Cardiac muscle cell (in vitro differentiated cells and primary cell): ENCODE measurements around the gene DDN. TPM values are rescaled to one million over a fixed set of nuclear protein-coding genes. Genes with fewer than 3 reads are reported as not detected.

Experiments
- DNase-seq, 2 donors: peaks; one replicate each; pipeline versions ENCODE4 v3.0.0 to v3.0.0-alpha.2; 2010 to 2017; ENCODE audit warnings: low read depth in 1 of 2, low spot score in 1 of 2
- H3K27ac ChIP-seq: fragments of 200-600 bp; sonication (generic); 2 replicates; pipeline ENCODE4 v1.5.1; 2016
- H3K27me3 ChIP-seq: fragments of 200-600 bp; sonication (generic); 2 replicates; pipeline ENCODE4 v1.6.0; 2016; ENCODE audit warnings: control low read depth
- H3K36me3 ChIP-seq: fragments of 200-600 bp; sonication (generic); 2 replicates; pipeline ENCODE4 v1.5.1; 2016; ENCODE audit warnings: control low read depth
- H3K4me1 ChIP-seq: fragments of 200-600 bp; sonication (generic); 2 replicates; pipeline ENCODE4 v1.8.1; 2017; ENCODE audit warnings: low read depth, mild to moderate bottlenecking, mixed run types
- H3K4me3 ChIP-seq: fragments of 200-600 bp; sonication (generic); 2 replicates; pipeline ENCODE4 v1.5.1; 2016; ENCODE audit warnings: mild to moderate bottlenecking
- H3K9me3 ChIP-seq: fragments of 200-600 bp; sonication (generic); 2 replicates; pipeline ENCODE4 v1.5.1; 2017; ENCODE audit warnings: low read depth, mild to moderate bottlenecking, control low read depth
- CTCF ChIP-seq: IDR thresholded peaks from 2 replicates; pipeline ENCODE4 v1.5.1; 2012; ENCODE audit warnings: low read depth, mild to moderate bottlenecking, low read length
- polyA plus RNA-seq: library from polyadenylated mRNA; unstranded; fragments of >200 nt; fragmentation: Nextera tagmentation; extraction: Ambion mirVana; gene quantifications from 2 replicates; pipeline ENCODE4 v1.2.1, GENCODE V29; 2016
- total RNA-seq: library from RNA; depleted of rRNA; stranded (reverse); fragments of >200 nt; gene quantifications from 2 replicates; pipeline ENCODE4 v1.2.3, GENCODE V29; 2016

Gene DDN
- total and polyA plus RNA-seq, 2 experiments from 2014 or later, result 2.1 to 5.4 TPM

- peaks cover 12% of the 10 kb centered on the region for H3K4me1 ChIP-seq
- no peak overlapping the region for H3K27ac ChIP-seq
- no peak for TF ChIP-seq CTCF
- H3K9me3 ChIP-seq, result no peaks in the 10 kb centered on the region
- peaks cover 34% of the 10 kb centered on the region for H3K36me3 ChIP-seq
- H3K27me3 ChIP-seq, result no peaks in the 10 kb centered on the region
- DNase-seq, result no peak
- H3K4me3 ChIP-seq, result no peak overlapping the region
Measured at GRCh38 chr12:49020441-49020840, 21.3 kb upstream of the DDN start.

- DNase-seq, result peak; percentile 40 to 50
- TF ChIP-seq CTCF, result peak; percentile 34
- Histone ChIP-seq H3K4me1 (peaks cover 12% of the 10 kb centered on the region), H3K36me3 (peaks cover 33% of the 10 kb centered on the region), H3K27ac (peak overlapping the region; percentile 95), H3K27me3 (no peaks in the 10 kb centered on the region), H3K9me3 (no peaks in the 10 kb centered on the region), H3K4me3 (peak overlapping the region; percentile 58)
Measured at GRCh38 chr12:49019443-49020324, 20.5 kb upstream of the DDN start.

- H3K27me3 ChIP-seq, result no peaks in the 10 kb centered on the region
- peak overlapping the region; percentile 95 for H3K27ac ChIP-seq
- peaks cover 12% of the 10 kb centered on the region for H3K4me1 ChIP-seq
- H3K36me3 ChIP-seq, result peaks cover 27% of the 10 kb centered on the region
- no peak for TF ChIP-seq CTCF
- H3K9me3 ChIP-seq, result no peaks in the 10 kb centered on the region
- DNase-seq, result no peak
- peak overlapping the region; percentile 58 for H3K4me3 ChIP-seq
Measured at GRCh38 chr12:49019120-49019430, 19.9 kb upstream of the DDN start.

- H3K9me3 ChIP-seq, result no peaks in the 10 kb centered on the region
- H3K4me1 ChIP-seq, result peaks cover 12% of the 10 kb centered on the region
- peaks cover 21% of the 10 kb centered on the region for H3K36me3 ChIP-seq
- H3K27ac ChIP-seq, result peak within 1 kb of the TSS; percentile 95
- peak within 1 kb of the TSS; percentile 58 for H3K4me3 ChIP-seq
- no peaks in the 10 kb centered on the region for H3K27me3 ChIP-seq
- peak; percentile 97 to 99 for DNase-seq
- TF ChIP-seq CTCF, result peak; percentile 60
Measured at GRCh38 chr12:49018261-49019119, 19.3 kb upstream of the DDN start, which contains the start of gene PRKAG1. Gene PRKAG1 (minus strand): TSS chr12:49018776. CDS start chr12:49018740, 36 bp downstream.

GRCh38 chr12:49017891-49018260 lies 18.7 kb upstream of the DDN start:
- Histone ChIP-seq H3K4me3 (peak overlapping the region; percentile 58), H3K9me3 (no peaks in the 10 kb centered on the region), H3K36me3 (peaks cover 18% of the 10 kb centered on the region), H3K27me3 (no peaks in the 10 kb centered on the region), H3K27ac (peak overlapping the region; percentile 95), H3K4me1 (peaks cover 12% of the 10 kb centered on the region)
- peak; percentile 47 to 70 for DNase-seq
- TF ChIP-seq CTCF, result no peak
